SU-DHL-6 (cell line): Measurements from ENCODE around the gene RPS6KA5.
"Not testable (repeated sequence)": the region's sequence is repeated elsewhere in the genome, so short reads cannot be mapped to it uniquely, and the experiment has no call there.

Experiments used
- H2AFZ ChIP-seq: fragments of 200-600 bp; sonication (generic); 2 replicates; pipeline ENCODE4 v1.6.1; 2014; ENCODE audit warnings: low read depth, mild to moderate bottlenecking, moderate library complexity, mixed read lengths, antibody characterized with exemption, low read length; ENCODE audit not compliant: severe bottlenecking
- H3F3A ChIP-seq: fragments of 200-600 bp; shearing (Covaris generic); 2 replicates; pipeline ENCODE4 v1.6.0; 2016; ENCODE audit warnings: antibody characterized with exemption, mild to moderate bottlenecking; ENCODE audit not compliant: insufficient read depth
- H3K27ac ChIP-seq: fragments of 200-600 bp; sonication (generic); 2 replicates; pipeline ENCODE4 v1.5.1; 2016; ENCODE audit warnings: low read depth, mild to moderate bottlenecking, low read length, moderate library complexity, mixed read lengths
- H3K27me3 ChIP-seq: fragments of 200-600 bp; sonication (generic), shearing (Covaris generic); 2 replicates; pipeline ENCODE4 v1.6.0; 2014; ENCODE audit warnings: mild to moderate bottlenecking, low read length
- H3K36me3 ChIP-seq: fragments of 200-600 bp; sonication (generic); 2 replicates; pipeline ENCODE4 v1.6.1; 2014; ENCODE audit warnings: mild to moderate bottlenecking, low read length, mixed read lengths
- H3K4me2 ChIP-seq: fragments of 300-600, 200-600 bp; shearing (Covaris generic), sonication (generic); 2 replicates; pipeline ENCODE4 v1.6.0; 2014; ENCODE audit warnings: low read length, low read depth, mild to moderate bottlenecking; ENCODE audit not compliant: poor library complexity, severe bottlenecking
- H3K4me3 ChIP-seq: fragments of 200-600 bp; sonication (generic); 2 replicates; pipeline ENCODE4 v1.5.1; 2014; ENCODE audit warnings: antibody characterized with exemption, low read length, mild to moderate bottlenecking, mixed read lengths; ENCODE audit not compliant: insufficient read depth, poor library complexity, severe bottlenecking
- H3K79me2 ChIP-seq: fragments of 200-600 bp; sonication (generic); 2 replicates; pipeline ENCODE4 v1.6.1; 2014; ENCODE audit warnings: mild to moderate bottlenecking, low read length, moderate library complexity; ENCODE audit not compliant: insufficient read depth
- H3K9ac ChIP-seq: fragments of 200-600 bp; sonication (generic); 2 replicates; pipeline ENCODE4 v1.7.0; 2014; ENCODE audit warnings: mild to moderate bottlenecking, low read length
- H3K9me2 ChIP-seq: fragments of 200-600 bp; sonication (generic); replicated peaks from 2 replicates; pipeline ENCODE4 v1.6.1; 2014; ENCODE audit warnings: low read length; ENCODE audit not compliant: insufficient read depth
- H3K9me3 ChIP-seq: fragments of 200-600 bp; sonication (generic); 2 replicates; pipeline ENCODE4 v1.6.1; 2014; ENCODE audit warnings: low read length, mixed read lengths; ENCODE audit not compliant: insufficient read depth
- H4K20me1 ChIP-seq: fragments of 200-600 bp; sonication (generic); 2 replicates; pipeline ENCODE4 v1.6.1; 2014; ENCODE audit warnings: low read depth, mild to moderate bottlenecking, antibody characterized with exemption, low read length, moderate library complexity, mixed read lengths
- EZH2phosphoT487 ChIP-seq: fragments of 200-600 bp; sonication (generic), shearing (Covaris generic); conservative IDR thresholded peaks from 2 replicates; pipeline ENCODE4 v1.6.1; 2018; ENCODE audit warnings: mild to moderate bottlenecking, antibody characterized with exemption, low read length, moderate library complexity, mixed read lengths
- TF ChIP-seq, protein P1 (sequence below): fragments of 200-600 bp; sonication (generic); IDR thresholded peaks from one replicate; pipeline ENCODE4 v1.5.1; 2017; ENCODE audit warnings: antibody characterized with exemption, mild to moderate bottlenecking, low read length, moderate library complexity; ENCODE audit not compliant: insufficient read depth, poor library complexity, severe bottlenecking

RPS6KA5 gene

DNA sequence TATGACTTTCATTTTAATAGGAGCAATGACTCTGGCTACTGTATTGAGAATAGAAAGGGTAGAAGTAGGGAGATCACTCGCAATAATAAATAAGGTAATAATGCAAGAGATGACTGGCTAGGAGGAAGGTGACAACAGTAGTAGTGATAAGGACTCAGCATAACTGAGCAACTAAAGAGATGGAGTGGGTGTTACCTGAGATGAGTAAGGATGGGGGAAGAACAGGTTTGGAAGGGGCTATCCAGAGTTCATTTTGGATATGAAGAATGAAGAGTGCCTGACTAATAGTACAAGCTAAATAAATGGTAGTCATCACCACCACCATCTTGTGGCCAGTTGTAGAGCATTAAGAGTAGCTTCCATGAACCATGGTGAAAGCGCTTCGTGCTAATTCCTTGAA is 101.1 kb downstream of the RPS6KA5 start:
- Histone ChIP-seq H3K36me3 (0 out of 2 replicates have a peak, but pooled peaks cover 7% of the 10 kb centered on the region), H3K79me2 (no peaks in the 10 kb centered on the region)
- TF ChIP-seq, protein P1, sequence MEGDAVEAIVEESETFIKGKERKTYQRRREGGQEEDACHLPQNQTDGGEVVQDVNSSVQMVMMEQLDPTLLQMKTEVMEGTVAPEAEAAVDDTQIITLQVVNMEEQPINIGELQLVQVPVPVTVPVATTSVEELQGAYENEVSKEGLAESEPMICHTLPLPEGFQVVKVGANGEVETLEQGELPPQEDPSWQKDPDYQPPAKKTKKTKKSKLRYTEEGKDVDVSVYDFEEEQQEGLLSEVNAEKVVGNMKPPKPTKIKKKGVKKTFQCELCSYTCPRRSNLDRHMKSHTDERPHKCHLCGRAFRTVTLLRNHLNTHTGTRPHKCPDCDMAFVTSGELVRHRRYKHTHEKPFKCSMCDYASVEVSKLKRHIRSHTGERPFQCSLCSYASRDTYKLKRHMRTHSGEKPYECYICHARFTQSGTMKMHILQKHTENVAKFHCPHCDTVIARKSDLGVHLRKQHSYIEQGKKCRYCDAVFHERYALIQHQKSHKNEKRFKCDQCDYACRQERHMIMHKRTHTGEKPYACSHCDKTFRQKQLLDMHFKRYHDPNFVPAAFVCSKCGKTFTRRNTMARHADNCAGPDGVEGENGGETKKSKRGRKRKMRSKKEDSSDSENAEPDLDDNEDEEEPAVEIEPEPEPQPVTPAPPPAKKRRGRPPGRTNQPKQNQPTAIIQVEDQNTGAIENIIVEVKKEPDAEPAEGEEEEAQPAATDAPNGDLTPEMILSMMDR, result no peak
- no peak for TF ChIP-seq EZH2phosphoT487

DNA sequence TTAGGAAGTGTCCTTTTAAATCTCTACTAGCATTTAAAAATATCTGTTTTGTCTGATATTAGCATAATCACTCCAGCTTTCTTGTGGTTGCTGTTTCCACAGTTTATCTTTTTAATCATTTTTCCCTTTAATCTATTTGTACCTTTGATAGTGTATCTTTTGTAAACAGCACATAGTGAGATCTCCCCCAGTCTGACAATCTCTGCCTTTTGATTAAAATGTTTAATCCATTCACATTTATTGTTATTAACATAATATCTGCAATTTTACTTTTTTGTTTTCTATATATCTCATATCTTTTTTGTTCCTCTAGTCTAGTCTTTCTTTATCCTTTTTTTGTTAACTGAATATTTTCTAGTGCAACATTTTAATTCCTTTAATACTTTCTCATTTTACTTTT is 104.2 kb downstream of the RPS6KA5 start:
- no peak overlapping the region for H3K4me2 ChIP-seq
- no peaks in the 10 kb centered on the region for H3K9me2 ChIP-seq
- TF ChIP-seq, protein P1, result no peak
- no peak for TF ChIP-seq EZH2phosphoT487
- H3K9ac ChIP-seq, result no peak overlapping the region
- H3K79me2 ChIP-seq, result no peaks in the 10 kb centered on the region
- H3F3A ChIP-seq, result no peaks in the 10 kb centered on the region
- 0 out of 2 replicates have a peak, but pooled peaks cover 7% of the 10 kb centered on the region for H3K36me3 ChIP-seq
- H3K27ac ChIP-seq, result no peak overlapping the region
- no peak overlapping the region for H3K4me3 ChIP-seq
- no peak overlapping the region for H2AFZ ChIP-seq
- H4K20me1 ChIP-seq, result no peaks in the 10 kb centered on the region
- H3K9me3 ChIP-seq, result peaks cover 11% of the 10 kb centered on the region; the same call in 1 of the 2 replicates
- H3K27me3 ChIP-seq, result no peaks in the 10 kb centered on the region

More for the DNA sequence above, 101.1 kb downstream of the RPS6KA5 start:
- H3K9ac ChIP-seq, result no peak overlapping the region
- H3K4me2 ChIP-seq, result no peak overlapping the region
- H2AFZ ChIP-seq, result no peak overlapping the region
- no peaks in the 10 kb centered on the region for H3K27me3 ChIP-seq
- H3K9me2 ChIP-seq, result no peaks in the 10 kb centered on the region
- no peak overlapping the region for H3K4me3 ChIP-seq
- no peak overlapping the region for H3K27ac ChIP-seq
- H3F3A ChIP-seq, result no peaks in the 10 kb centered on the region
- H4K20me1 ChIP-seq, result no peaks in the 10 kb centered on the region
- H3K9me3 ChIP-seq, result peaks cover 11% of the 10 kb centered on the region; the same call in 1 of the 2 replicates

DNA sequence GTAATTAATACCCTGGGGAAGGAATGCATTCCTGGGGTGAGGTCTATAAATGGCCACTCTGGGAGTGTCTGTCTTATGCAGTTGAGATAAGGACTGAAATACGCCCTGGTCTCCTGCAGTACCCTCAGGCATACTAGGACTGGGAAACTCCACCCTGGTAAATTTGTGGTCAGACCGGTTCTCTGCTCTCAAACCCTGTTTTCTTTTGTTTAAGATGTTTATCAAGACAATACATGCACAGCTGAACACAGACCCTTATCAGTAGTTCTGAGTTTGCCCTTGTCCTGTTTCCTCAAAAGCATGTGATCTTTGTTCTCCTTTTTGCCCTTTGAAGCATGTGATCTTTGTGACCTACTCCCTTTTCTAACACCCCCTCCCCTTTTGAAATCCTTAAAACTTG is 106.8 kb downstream of the RPS6KA5 start:
- H4K20me1 ChIP-seq, H3K4me3 ChIP-seq, H2AFZ ChIP-seq, H3K9me2 ChIP-seq, H3F3A ChIP-seq, H3K79me2 ChIP-seq, H3K4me2 ChIP-seq, H3K36me3 ChIP-seq, H3K9ac ChIP-seq, H3K27ac ChIP-seq, H3K27me3 ChIP-seq: not testable (repeated sequence)
- H3K9me3 ChIP-seq, result peaks cover 11% of the 10 kb centered on the region; the same call in 1 of the 2 replicates

- Histone ChIP-seq H3K27me3 (no peaks in the 10 kb centered on the region), H2AFZ (no peak overlapping the region), H3K9me3 (peaks cover 19% of the 10 kb centered on the region; the same call in 1 of the 2 replicates), H3K9ac (no peak overlapping the region), H3K27ac (no peak overlapping the region), H3K9me2 (no peaks in the 10 kb centered on the region), H4K20me1 (no peaks in the 10 kb centered on the region), H3K36me3 (no peaks in the 10 kb centered on the region), H3F3A (no peaks in the 10 kb centered on the region), H3K4me3 (no peak overlapping the region), H3K4me2 (no peak overlapping the region), H3K79me2 (no peaks in the 10 kb centered on the region)
- TF ChIP-seq, protein P1, result no peak
- TF ChIP-seq EZH2phosphoT487, result no peak
Measured at GRCh38 chr14:90943367-90943766, 117.1 kb downstream of the RPS6KA5 start.
